DMS114 treated with DMSO at 0.1 percent for 48 hours (cell line): Measurements from ENCODE around the gene HNRNPK.
A peak's percentile ranks its signal among the peaks of the same experiment; 100 is the strongest.

Experiments
- DNase-seq: peaks from one replicate; lab custom pipeline; 2025; ENCODE audit not compliant: unreplicated experiment; lab: John Stamatoyannopoulos, UW

Gene HNRNPK

GRCh38 chr9:83979812-83980394, at the start of gene HNRNPK:
Gene HNRNPK (minus strand): TSS chr9:83980215. CDS start chr9:83978252, 1,963 bp downstream.
- DNase-seq = peak; percentile 82

- DNase-seq = no peak
Observed at GRCh38 chr9:84027201-84027600, 47.2 kb upstream of the HNRNPK start.

GRCh38 chr9:84024041-84024575, 44.1 kb upstream of the HNRNPK start:
- no peak for DNase-seq

GRCh38 chr9:84007662-84008061, 27.6 kb upstream of the HNRNPK start:
- DNase-seq = no peak

- no peak for DNase-seq
Observed at GRCh38 chr9:84003246-84003645, 23.2 kb upstream of the HNRNPK start.

GRCh38 chr9:84002344-84002743, 22.3 kb upstream of the HNRNPK start:
- DNase-seq = no peak

GRCh38 chr9:84001621-84002020, 21.6 kb upstream of the HNRNPK start:
- no peak for DNase-seq

GRCh38 chr9:84000186-84000585, 20.2 kb upstream of the HNRNPK start:
- no peak for DNase-seq

- no peak for DNase-seq
Observed at GRCh38 chr9:83999141-83999918, 19.3 kb upstream of the HNRNPK start.

GRCh38 chr9:83996126-83996525, 16.1 kb upstream of the HNRNPK start:
- DNase-seq = no peak

- DNase-seq = no peak
Observed at GRCh38 chr9:83992901-83993300, 12.9 kb upstream of the HNRNPK start.

GRCh38 chr9:83992407-83992806, 12.4 kb upstream of the HNRNPK start:
- DNase-seq = no peak

- DNase-seq = no peak
Observed at GRCh38 chr9:83991355-83991754, 11.3 kb upstream of the HNRNPK start.

- no peak for DNase-seq
Observed at GRCh38 chr9:83988411-83988810, 8.4 kb upstream of the HNRNPK start.

GRCh38 chr9:83987402-83987791, 7.4 kb upstream of the HNRNPK start:
- no peak for DNase-seq

- DNase-seq = no peak
Observed at GRCh38 chr9:83986765-83987401, 6.9 kb upstream of the HNRNPK start.

GRCh38 chr9:83986195-83986594, 6.2 kb upstream of the HNRNPK start:
- DNase-seq = no peak

- DNase-seq = no peak
Observed at GRCh38 chr9:83981126-83981871, 1.3 kb upstream of the HNRNPK start.

- DNase-seq = peak; percentile 82
Observed at GRCh38 chr9:83980395-83981125, 545 bp upstream of the HNRNPK start, which contains the start of gene RMI1. Gene RMI1 (plus strand): TSS chr9:83980805. CDS start chr9:84000987, 20,182 bp downstream.

GRCh38 chr9:83978992-83979811, 813 bp downstream of the HNRNPK start:
- DNase-seq = no peak
